ENCODE results near the gene MORC4.

DNA sequence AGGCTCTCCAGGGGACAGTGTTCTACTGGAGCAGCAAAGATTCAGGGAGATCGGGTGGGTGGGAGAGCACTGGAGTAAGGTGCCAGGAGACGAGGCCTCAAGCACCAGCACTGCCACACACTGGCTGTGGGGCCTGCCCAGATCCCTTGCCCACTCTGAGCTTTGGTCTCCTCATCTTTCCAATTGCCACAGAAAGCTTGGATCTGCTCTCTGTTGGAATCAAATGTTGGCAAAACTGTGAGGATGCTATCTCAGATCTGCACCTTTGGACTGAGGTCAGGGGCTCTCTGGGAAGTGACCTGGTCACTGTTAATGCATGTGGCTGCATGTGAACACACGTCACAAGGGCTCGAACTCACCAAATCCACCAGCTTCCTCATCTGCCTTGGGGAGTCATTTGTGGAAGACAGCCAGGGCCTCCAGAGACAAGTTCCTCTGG lies 98.2 kb downstream of the MORC4 start:
- TF ChIP-seq, protein P1, sequence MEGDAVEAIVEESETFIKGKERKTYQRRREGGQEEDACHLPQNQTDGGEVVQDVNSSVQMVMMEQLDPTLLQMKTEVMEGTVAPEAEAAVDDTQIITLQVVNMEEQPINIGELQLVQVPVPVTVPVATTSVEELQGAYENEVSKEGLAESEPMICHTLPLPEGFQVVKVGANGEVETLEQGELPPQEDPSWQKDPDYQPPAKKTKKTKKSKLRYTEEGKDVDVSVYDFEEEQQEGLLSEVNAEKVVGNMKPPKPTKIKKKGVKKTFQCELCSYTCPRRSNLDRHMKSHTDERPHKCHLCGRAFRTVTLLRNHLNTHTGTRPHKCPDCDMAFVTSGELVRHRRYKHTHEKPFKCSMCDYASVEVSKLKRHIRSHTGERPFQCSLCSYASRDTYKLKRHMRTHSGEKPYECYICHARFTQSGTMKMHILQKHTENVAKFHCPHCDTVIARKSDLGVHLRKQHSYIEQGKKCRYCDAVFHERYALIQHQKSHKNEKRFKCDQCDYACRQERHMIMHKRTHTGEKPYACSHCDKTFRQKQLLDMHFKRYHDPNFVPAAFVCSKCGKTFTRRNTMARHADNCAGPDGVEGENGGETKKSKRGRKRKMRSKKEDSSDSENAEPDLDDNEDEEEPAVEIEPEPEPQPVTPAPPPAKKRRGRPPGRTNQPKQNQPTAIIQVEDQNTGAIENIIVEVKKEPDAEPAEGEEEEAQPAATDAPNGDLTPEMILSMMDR (IDR thresholded peaks at IDR 0.05; ENCODE audit: insufficient read depth, low read depth, low read length) = no peak
- no peak for TF ChIP-seq EZH2 (IDR thresholded peaks at IDR 0.05; ENCODE audit: insufficient read depth, low read length)
